GM12864 (cell line): ENCODE data around the gene AKR1C4.

Experiments used
- DNase-seq: peaks from one replicate; pipeline ENCODE4 v3.0.0-alpha.2; 2011; ENCODE audit warnings: low read depth
- H3K4me3 ChIP-seq: 2 replicates; pipeline ENCODE4 v1.5.1; 2011; ENCODE audit warnings: mild to moderate bottlenecking, low read depth, low read length, control low read depth
- TF ChIP-seq, protein P1 (sequence below): IDR thresholded peaks from 2 replicates; pipeline ENCODE4 v1.5.1; 2011; ENCODE audit warnings: low read depth, mild to moderate bottlenecking, moderate library complexity, low read length, control low read depth, inconsistent platforms; ENCODE audit errors: missing control alignments

AKR1C4 gene

GRCh38 chr10:5184987-5185775, 11.5 kb upstream of the AKR1C4 start, which contains the start of gene AKR1C8:
TSS of gene AKR1C8 (minus strand) at chr10:5185150. CDS start at chr10:5185104, 46 bp downstream.
- TF ChIP-seq, protein P1, sequence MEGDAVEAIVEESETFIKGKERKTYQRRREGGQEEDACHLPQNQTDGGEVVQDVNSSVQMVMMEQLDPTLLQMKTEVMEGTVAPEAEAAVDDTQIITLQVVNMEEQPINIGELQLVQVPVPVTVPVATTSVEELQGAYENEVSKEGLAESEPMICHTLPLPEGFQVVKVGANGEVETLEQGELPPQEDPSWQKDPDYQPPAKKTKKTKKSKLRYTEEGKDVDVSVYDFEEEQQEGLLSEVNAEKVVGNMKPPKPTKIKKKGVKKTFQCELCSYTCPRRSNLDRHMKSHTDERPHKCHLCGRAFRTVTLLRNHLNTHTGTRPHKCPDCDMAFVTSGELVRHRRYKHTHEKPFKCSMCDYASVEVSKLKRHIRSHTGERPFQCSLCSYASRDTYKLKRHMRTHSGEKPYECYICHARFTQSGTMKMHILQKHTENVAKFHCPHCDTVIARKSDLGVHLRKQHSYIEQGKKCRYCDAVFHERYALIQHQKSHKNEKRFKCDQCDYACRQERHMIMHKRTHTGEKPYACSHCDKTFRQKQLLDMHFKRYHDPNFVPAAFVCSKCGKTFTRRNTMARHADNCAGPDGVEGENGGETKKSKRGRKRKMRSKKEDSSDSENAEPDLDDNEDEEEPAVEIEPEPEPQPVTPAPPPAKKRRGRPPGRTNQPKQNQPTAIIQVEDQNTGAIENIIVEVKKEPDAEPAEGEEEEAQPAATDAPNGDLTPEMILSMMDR: no peak
- no peak within 1 kb of the TSS for H3K4me3 ChIP-seq
- DNase-seq: no peak

- TF ChIP-seq, protein P1: no peak
- no peak for DNase-seq
- H3K4me3 ChIP-seq: no peak overlapping the region
Measured at GRCh38 chr10:5187867-5188266, 8.8 kb upstream of the AKR1C4 start.

- no peak overlapping the region for H3K4me3 ChIP-seq
- TF ChIP-seq, protein P1: no peak
- no peak for DNase-seq
Measured at GRCh38 chr10:5188358-5188757, 8.3 kb upstream of the AKR1C4 start.

GRCh38 chr10:5194431-5194830, 2.2 kb upstream of the AKR1C4 start:
- H3K4me3 ChIP-seq: no peak overlapping the region
- no peak for DNase-seq
- TF ChIP-seq, protein P1: no peak

DNA sequence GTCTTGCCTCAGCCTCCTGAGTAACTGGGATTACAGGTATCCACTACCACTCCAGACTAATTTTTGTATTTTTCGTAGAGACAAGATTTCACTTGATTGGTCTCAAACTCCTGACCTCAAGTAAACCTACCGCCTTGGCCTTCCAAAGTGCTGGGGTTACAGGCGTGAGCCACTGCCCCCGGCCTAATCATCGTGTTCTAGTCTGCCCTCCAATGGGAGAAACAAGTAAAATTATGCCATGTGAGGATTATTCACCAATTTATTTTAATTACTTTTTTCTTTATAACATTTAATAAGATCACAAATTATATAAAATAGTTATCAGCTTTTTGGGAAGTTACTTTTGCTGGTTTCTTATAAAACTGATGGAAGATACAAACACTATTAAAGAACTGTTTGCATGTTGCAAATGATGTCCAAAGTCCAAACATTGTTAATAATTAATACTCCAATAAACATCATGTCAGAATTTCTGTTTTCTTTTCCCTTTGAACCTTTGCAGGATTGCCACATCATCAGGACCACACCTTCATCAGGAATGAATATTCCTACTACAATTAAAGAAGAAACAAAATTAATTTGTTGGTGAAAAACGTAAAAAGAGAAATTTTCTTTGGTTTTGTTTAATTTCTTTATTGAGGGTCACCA, 786 bp upstream of the AKR1C4 start:
- no peak overlapping the region for H3K4me3 ChIP-seq
- TF ChIP-seq, protein P1: no peak
- no peak for DNase-seq

DNA sequence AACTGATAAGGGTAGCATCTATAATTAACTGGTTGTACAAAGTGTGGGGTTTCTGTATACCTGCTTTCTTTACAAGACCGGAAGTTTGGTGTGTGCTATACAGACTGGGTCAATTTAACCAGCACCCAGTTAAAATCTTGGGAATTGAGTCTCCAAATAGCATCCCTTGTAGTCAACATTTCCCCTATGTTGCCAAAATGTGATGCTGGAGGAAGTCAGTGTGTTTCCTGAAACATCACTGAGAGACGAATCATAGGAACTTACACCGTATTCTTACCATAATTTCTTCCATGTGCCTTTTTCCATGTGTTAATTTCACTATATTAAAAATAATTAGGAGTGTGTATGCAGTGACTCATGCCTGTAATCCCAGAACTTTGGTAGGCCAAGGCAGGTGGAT, 1.7 kb downstream of the AKR1C4 start:
- TF ChIP-seq, protein P1: no peak
- no peak for DNase-seq
- no peak overlapping the region for H3K4me3 ChIP-seq
